HEK293T (cell line): Measurements from ENCODE around the gene TFB1M.

Source experiments
- CTCF ChIA-PET: fragments of 350-600 bp; formaldehyde crosslinking; extraction: SDS; loops from one replicate; lab custom pipeline; 2021; ENCODE audit warnings: antibody characterized with exemption, inconsistent platforms; lab: Yijun Ruan, JAX
- POLR2A ChIA-PET: fragments of 350-600 bp; formaldehyde crosslinking; extraction: SDS; loops from one replicate; lab custom pipeline; 2020; ENCODE audit warnings: antibody characterized with exemption, inconsistent platforms; lab: Yijun Ruan, JAX
- DNase-seq: peaks from one replicate; pipeline ENCODE4 v3.0.0; 2012; ENCODE audit warnings: mixed read lengths; ENCODE audit errors: extremely low spot score
- ARNT ChIP-seq: fragments of 450-650 bp; IDR thresholded peaks from 2 replicates; pipeline ENCODE4 v1.6.1; 2017; ENCODE audit warnings: mild to moderate bottlenecking
- BHLHE40 ChIP-seq: fragments of 450-650 bp; IDR thresholded peaks from 2 replicates; pipeline ENCODE4 v1.6.1; 2016; ENCODE audit warnings: mild to moderate bottlenecking, moderate library complexity, borderline replicate concordance
- CTBP1 ChIP-seq: fragments of 450-650 bp; IDR thresholded peaks from 2 replicates; pipeline ENCODE4 v1.6.1; 2016; ENCODE audit warnings: borderline replicate concordance
- ELF4 ChIP-seq: fragments of 450-650 bp; IDR thresholded peaks from 2 replicates; pipeline ENCODE4 v1.6.1; 2017; ENCODE audit warnings: antibody characterized with exemption
- FOXA1 ChIP-seq: fragments of 450-650 bp; IDR thresholded peaks from 2 replicates; pipeline ENCODE4 v1.6.1; 2016; ENCODE audit warnings: mild to moderate bottlenecking
- FOXK2 ChIP-seq: fragments of 450-650 bp; IDR thresholded peaks from 2 replicates; pipeline ENCODE4 v1.6.1; 2016; ENCODE audit warnings: mild to moderate bottlenecking
- FOXM1 ChIP-seq: fragments of 450-650 bp; IDR thresholded peaks from 2 replicates; pipeline ENCODE4 v1.6.1; 2017; ENCODE audit warnings: mild to moderate bottlenecking, borderline replicate concordance
- HDGF ChIP-seq: fragments of 450-650 bp; IDR thresholded peaks from 2 replicates; pipeline ENCODE4 v1.6.1; 2017; ENCODE audit warnings: antibody characterized with exemption, borderline replicate concordance
- L3MBTL2 ChIP-seq: fragments of 450-650 bp; conservative IDR thresholded peaks from 2 replicates; pipeline ENCODE4 v1.6.1; 2016; ENCODE audit warnings: mild to moderate bottlenecking
- LEF1 ChIP-seq: fragments of 450-650 bp; IDR thresholded peaks from 2 replicates; pipeline ENCODE4 v1.6.1; 2017; ENCODE audit warnings: mild to moderate bottlenecking, borderline replicate concordance
- NFRKB ChIP-seq: fragments of 450-650 bp; IDR thresholded peaks from 2 replicates; pipeline ENCODE4 v1.6.1; 2016; ENCODE audit warnings: mild to moderate bottlenecking, moderate library complexity
- SP1 ChIP-seq: fragments of 450-650 bp; IDR thresholded peaks from 2 replicates; pipeline ENCODE4 v1.6.1; 2017
- SUZ12 ChIP-seq: fragments of 450-650 bp; IDR thresholded peaks from 2 replicates; pipeline ENCODE4 v1.6.1; 2016; ENCODE audit warnings: mild to moderate bottlenecking
- TARDBP ChIP-seq: fragments of 450-650 bp; IDR thresholded peaks from 2 replicates; pipeline ENCODE4 v1.6.1; 2016
- ZNF384 ChIP-seq: fragments of 450-650 bp; IDR thresholded peaks from 2 replicates; pipeline ENCODE4 v1.6.1; 2016
- TF ChIP-seq, protein P1 (sequence below): fragments of 450-650 bp; IDR thresholded peaks from 2 replicates; pipeline ENCODE4 v1.6.1; 2016

The TFB1M gene

DNA sequence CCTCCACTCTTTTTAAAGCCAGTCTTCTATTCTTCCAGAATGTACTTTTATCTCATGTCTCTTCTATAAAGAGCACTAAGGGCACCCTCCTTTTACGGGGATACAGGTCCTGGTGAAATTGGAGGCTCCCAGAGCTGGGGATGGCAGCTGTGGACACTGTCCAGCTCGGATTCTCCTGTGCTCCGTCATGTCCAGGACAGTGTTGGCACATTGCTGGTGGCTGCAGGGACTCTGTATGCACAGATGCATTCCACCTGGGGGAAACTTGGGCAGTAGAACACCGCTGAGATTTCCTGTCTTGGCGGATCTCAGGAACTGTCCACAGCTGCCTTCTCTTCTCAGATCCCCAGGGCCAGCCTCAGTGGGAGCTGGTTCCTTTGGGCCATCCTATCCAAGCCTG lies 107.1 kb downstream of the TFB1M start:
- ChIA-PET POLR2A (no interaction called here), CTCF (no interaction called here)
- no peak for TF ChIP-seq L3MBTL2
- TF ChIP-seq ELF4: no peak
- TF ChIP-seq, protein P1, sequence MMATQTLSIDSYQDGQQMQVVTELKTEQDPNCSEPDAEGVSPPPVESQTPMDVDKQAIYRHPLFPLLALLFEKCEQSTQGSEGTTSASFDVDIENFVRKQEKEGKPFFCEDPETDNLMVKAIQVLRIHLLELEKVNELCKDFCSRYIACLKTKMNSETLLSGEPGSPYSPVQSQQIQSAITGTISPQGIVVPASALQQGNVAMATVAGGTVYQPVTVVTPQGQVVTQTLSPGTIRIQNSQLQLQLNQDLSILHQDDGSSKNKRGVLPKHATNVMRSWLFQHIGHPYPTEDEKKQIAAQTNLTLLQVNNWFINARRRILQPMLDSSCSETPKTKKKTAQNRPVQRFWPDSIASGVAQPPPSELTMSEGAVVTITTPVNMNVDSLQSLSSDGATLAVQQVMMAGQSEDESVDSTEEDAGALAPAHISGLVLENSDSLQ: no peak
- TF ChIP-seq ZNF384: no peak
- TF ChIP-seq FOXK2: no peak
- TF ChIP-seq SP1: no peak
- TF ChIP-seq CTBP1: no peak
- no peak for TF ChIP-seq HDGF
- TF ChIP-seq TARDBP: no peak
- no peak for TF ChIP-seq BHLHE40
- no peak for TF ChIP-seq FOXM1
- TF ChIP-seq LEF1: no peak
- no peak for TF ChIP-seq SUZ12
- no peak for TF ChIP-seq FOXA1
- no peak for TF ChIP-seq NFRKB
- no peak for TF ChIP-seq ARNT
- no peak for DNase-seq
